Osteocyte (in vitro differentiated cells): Measurements from ENCODE around the gene RHBDL3. TPM values are rescaled to one million over a fixed set of nuclear protein-coding genes. Genes with fewer than 3 reads are reported as not detected.

Source experiments
- DNase-seq: peaks from one replicate; pipeline ENCODE4 v3.0.0; 2021; ENCODE audit warnings: mixed read lengths; ENCODE audit not compliant: unreplicated experiment; ENCODE audit errors: extremely low spot score
- H3K27ac Mint-ChIP-seq: one replicate; pipeline ENCODE4 v1.8.0; 2021; ENCODE audit warnings: mild to moderate bottlenecking, mixed read lengths; ENCODE audit not compliant: unreplicated experiment
- H3K27me3 Mint-ChIP-seq: one replicate; pipeline ENCODE4 v1.8.0; 2021; ENCODE audit warnings: mixed read lengths; ENCODE audit not compliant: unreplicated experiment
- H3K36me3 Mint-ChIP-seq: one replicate; pipeline ENCODE4 v1.8.0; 2021; ENCODE audit warnings: mixed read lengths; ENCODE audit not compliant: unreplicated experiment
- H3K4me1 Mint-ChIP-seq: one replicate; pipeline ENCODE4 v1.8.0; 2021; ENCODE audit warnings: mixed read lengths; ENCODE audit not compliant: unreplicated experiment
- H3K4me3 Mint-ChIP-seq: one replicate; pipeline ENCODE4 v1.8.0; 2021; ENCODE audit warnings: mild to moderate bottlenecking, moderate library complexity, mixed read lengths; ENCODE audit not compliant: unreplicated experiment
- H3K9me3 Mint-ChIP-seq: one replicate; pipeline ENCODE4 v1.8.0; 2021; ENCODE audit warnings: mixed read lengths; ENCODE audit not compliant: unreplicated experiment
- CTCF ChIP-seq: fragments of 200-600 bp; sonication (generic); IDR thresholded peaks from 2 replicates; pipeline ENCODE4 v1.5.0; 2021; ENCODE audit warnings: antibody characterized with exemption, mild to moderate bottlenecking, moderate library complexity
- total RNA-seq: library from RNA; stranded (reverse); gene quantifications from 2 replicates; pipeline ENCODE4 v1.2.1, GENCODE V29; 2021

Gene RHBDL3
- total RNA-seq, 1 donor from 2014 or later = 0.11 TPM

GRCh38 chr17:32289471-32290070, 23.9 kb downstream of the RHBDL3 start:
- no peak for DNase-seq
- H3K4me3 Mint-ChIP-seq = no peak overlapping the region
- H3K4me1 Mint-ChIP-seq = no peaks in the 10 kb centered on the region
- no peaks in the 10 kb centered on the region for H3K9me3 Mint-ChIP-seq
- H3K36me3 Mint-ChIP-seq = no peaks in the 10 kb centered on the region
- H3K27ac Mint-ChIP-seq = no peak overlapping the region
- no peaks in the 10 kb centered on the region for H3K27me3 Mint-ChIP-seq
- TF ChIP-seq CTCF = no peak

DNA sequence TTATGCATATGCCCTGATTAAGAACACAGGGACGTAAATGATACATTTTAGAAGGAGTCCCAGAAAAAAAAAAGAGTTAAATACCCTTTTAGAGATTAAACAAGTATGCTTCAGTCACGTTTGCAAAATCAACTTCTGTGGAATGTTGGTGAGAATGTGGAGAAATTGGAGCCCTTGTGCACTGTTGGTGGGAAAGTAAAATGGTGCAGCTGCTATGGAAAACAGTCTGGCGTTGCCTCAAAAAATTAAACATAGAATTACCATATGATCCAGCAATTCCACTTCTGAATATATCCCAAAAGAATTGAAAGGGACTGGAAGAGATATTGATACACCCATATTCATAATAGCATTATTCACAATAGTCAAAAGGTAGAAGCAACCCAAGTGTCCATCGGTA, 26.5 kb downstream of the RHBDL3 start:
- H3K4me3 Mint-ChIP-seq = no peak overlapping the region
- no peak for DNase-seq
- no peaks in the 10 kb centered on the region for H3K9me3 Mint-ChIP-seq
- H3K27me3 Mint-ChIP-seq = no peaks in the 10 kb centered on the region
- no peaks in the 10 kb centered on the region for H3K4me1 Mint-ChIP-seq
- H3K36me3 Mint-ChIP-seq = no peaks in the 10 kb centered on the region
- TF ChIP-seq CTCF = no peak
- H3K27ac Mint-ChIP-seq = no peak overlapping the region

DNA sequence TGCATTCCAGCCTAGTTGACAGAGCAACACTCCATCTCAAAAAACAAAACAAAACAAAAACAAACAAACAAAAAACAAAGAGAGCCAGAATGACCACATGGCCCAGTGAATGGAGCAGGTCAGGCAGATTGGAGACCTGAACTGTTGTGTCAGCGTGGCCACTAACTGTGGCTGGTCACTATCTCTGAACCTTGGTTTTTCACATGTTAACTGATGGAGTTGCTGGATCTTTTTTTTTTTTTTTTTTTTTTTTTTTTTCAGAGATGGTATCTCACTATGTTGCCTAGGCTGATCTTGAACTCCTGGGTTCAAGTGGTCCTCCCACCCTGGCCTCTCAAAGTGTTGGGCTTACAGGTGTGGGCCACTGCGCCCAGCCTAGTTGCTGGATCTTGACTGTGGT, 31.8 kb downstream of the RHBDL3 start:
- peaks cover 3% of the 10 kb centered on the region for H3K4me1 Mint-ChIP-seq
- no peaks in the 10 kb centered on the region for H3K9me3 Mint-ChIP-seq
- H3K36me3 Mint-ChIP-seq = no peaks in the 10 kb centered on the region
- no peak for TF ChIP-seq CTCF
- no peak for DNase-seq
- H3K27me3 Mint-ChIP-seq = no peaks in the 10 kb centered on the region
- H3K4me3 Mint-ChIP-seq = no peak overlapping the region
- no peak overlapping the region for H3K27ac Mint-ChIP-seq

DNA sequence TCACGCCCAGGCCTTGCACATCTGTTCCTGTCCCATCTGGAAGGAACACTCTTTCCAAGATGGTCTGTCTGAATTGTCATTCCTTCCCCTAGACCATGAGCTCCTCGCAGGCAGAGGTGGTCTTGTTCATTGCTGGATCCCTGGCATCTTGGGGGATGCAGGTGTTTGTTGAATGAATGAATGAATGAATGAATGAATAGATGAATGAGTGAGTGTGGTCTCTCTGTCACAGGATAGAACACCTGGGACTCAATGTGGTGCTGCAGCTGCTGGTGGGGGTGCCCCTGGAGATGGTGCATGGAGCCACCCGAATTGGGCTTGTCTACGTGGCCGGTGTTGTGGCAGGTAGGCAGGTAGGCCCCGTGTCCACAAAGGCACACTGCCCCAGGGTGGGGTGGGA, 32.2 kb downstream of the RHBDL3 start:
- Mint-ChIP-seq H3K27ac (no peak overlapping the region), H3K4me1 (peaks cover 3% of the 10 kb centered on the region), H3K27me3 (no peaks in the 10 kb centered on the region), H3K36me3 (no peaks in the 10 kb centered on the region), H3K9me3 (no peaks in the 10 kb centered on the region), H3K4me3 (no peak overlapping the region)
- no peak for DNase-seq
- no peak for TF ChIP-seq CTCF

DNA sequence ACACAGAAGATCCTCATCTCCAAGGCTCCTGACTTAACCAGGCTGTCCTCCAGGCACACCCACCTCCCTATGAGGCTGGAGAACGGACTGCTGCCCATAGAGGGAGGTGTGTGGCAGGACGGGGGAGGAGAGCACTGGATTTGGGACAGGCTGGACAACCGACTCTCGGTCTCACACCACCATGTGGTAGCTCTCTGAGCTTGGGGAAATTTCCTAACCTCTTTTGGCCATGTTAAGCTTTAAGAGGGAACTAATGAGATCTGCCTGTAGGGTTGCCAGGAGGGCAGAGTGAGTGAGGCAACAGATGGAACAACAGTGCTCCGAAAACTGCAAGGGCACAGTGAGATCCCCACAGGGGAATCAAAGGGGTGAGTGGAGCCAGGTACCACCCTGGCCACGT, 32.7 kb downstream of the RHBDL3 start:
- no peak overlapping the region for H3K4me3 Mint-ChIP-seq
- H3K27ac Mint-ChIP-seq = no peak overlapping the region
- H3K9me3 Mint-ChIP-seq = no peaks in the 10 kb centered on the region
- peaks cover 6% of the 10 kb centered on the region for H3K4me1 Mint-ChIP-seq
- no peak for TF ChIP-seq CTCF
- no peaks in the 10 kb centered on the region for H3K36me3 Mint-ChIP-seq
- no peak for DNase-seq
- no peaks in the 10 kb centered on the region for H3K27me3 Mint-ChIP-seq
